HG03575 (cell line): Measurements from ENCODE around the gene CYP3A5.
"Not testable (repeated sequence)": the region's sequence is repeated elsewhere in the genome, so short reads cannot be mapped to it uniquely, and the experiment has no call there.

Source experiments
- ATAC-seq: cut with Tn5 transposase; IDR thresholded peaks from one replicate; pipeline ENCODE4 v1.9.1; 2021; ENCODE audit not compliant: unreplicated experiment, insufficient number of reproducible peaks, low FRiP score; ENCODE audit errors: extremely low read depth

CYP3A5 gene

DNA sequence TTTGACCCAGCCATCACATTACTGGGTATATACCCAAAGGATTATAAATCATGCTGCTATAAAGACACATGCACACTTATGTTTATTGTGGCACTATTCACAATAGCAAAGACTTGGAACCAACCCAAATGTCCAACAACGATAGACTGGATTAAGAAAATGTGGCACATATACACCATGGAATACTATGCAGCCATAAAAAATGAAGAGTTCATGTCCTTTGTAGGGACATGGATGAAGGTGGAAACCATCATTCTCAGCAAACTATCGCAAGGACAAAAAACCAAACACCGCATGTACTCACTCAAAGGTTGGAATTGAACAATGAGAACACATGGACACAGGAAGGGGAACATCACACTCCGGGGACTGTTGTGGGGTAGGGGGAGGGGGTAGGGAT is 11.1 kb upstream of the CYP3A5 start:
- not testable (repeated sequence) for ATAC-seq

DNA sequence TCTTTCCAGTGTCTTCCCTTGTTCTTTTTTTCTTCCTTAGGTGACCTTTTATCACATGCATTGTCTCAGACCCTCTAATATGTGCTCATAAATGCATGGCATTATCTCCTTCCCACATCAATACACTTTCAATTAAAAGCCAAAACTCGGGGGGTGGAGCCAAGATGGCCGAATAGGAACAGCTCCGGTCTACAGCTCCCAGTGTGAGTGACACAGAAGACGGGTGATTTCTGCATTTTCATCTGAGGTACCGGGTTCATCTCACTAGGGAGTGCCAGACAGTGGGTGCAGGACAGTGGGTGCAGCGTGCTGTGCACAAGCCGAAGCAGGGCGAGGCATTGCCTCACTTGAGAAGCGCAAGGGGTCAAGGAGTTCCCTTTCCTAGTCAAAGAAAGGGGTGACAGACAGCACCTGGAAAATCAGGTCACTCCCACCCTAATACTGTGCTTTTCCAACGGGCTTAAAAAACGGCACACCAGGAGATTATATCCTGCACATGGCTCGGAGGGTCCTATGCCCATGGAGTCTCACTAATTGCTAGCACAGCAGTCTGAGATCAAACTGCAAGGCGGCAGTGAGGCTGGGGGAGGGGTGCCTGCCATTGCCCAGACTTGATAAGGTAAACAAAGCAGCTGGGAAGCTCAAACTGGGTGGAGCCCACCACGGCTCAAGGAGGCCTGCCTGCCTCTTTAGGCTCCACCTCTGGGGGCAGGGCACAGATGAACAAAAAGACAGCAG is 6.2 kb upstream of the CYP3A5 start:
- not testable (repeated sequence) for ATAC-seq

DNA sequence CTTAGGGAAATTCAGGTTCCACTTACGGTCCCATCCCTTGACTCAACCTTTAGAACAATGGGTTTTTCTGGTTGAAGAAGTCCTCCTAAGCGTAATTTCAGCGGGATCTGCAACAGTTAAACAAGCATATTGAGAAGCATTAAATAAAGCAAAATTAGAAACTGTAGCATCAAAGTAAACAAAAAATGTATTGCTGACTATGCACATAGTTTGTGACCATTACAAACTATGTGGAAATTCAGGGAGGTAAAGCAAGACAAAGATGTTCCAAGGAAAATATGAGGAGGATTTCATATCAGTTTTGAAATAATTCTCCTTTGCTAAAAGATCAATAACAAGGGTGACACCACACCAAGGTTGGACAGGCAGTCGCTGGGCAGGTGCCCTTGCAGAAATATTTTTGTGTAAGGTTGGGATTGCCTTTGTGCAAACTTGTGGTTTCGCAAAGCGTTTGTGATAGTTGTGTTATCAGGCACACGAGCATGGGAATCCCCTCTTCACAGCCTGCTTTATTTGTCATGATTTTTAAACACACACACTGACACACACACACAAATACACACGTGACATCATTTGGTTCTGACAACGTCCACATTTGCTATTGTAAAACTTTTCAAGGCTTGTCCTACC is 5.4 kb upstream of the CYP3A5 start:
- no peak for ATAC-seq

DNA sequence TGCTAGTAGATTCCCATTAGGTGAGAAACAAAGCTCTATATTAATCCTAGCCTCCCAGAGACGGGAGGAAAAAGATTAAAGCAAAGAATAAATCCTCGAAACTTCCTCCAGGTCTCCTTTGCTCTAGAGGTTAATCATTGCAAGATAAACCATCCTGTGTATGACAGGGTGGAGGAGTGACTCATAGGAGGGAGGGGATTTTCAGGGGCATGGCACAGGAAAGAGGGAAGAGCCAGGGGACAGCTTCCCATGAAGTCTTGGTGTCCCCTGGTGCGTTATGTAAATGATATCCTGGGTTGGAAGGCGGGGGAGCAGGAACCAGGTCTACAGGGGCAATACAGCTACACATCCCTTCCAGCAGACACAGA is 780 bp downstream of the CYP3A5 start:
- ATAC-seq = no peak

DNA sequence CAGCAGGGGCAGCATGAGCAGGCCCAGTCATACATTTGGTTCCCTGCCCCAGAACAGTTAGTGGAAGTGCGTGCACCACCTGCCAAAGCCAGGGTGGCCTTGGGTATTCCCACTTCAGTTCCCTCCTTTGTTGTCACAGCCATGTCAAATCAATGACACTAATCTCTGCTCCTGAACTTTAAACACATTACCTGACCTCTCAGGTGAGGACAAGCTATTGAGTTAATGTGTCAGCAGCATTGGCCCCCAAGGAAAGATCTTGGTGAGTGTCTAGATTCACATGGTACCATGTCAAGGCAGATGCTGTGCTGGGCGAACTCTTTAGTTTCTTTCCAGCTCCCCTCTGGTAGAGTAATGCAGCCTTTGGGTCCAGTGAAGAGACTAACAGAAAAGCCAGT is 2.1 kb downstream of the CYP3A5 start:
- ATAC-seq = no peak

DNA sequence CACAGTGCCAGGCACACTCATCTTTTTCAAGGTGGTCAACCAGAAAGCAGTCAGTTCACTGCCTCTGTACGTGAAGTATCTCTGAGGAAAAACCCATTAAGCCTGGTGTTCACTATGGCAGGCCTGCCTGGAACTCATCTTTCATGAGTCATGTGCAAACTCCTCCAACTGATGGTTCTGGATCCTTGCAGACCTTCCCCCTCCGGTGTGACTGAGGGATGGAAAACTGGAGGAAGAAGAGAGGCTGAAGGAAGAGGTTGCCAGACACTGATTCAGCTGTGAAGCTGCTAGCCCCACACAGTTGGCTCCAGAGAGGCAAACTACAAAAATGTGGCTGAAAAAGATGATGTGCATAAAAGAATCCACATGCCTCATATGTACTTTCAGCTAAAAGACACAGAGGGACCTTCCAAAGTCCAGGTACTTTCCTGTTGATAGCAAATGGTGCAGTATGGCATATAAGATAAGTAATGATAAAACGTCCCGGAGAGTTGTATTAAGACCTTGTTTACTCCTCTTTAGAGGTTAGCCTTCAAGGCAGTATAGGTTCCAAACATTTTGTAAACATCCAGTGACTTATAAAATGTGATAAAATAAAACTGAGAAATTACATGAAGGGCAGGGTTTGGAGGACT is 2.7 kb downstream of the CYP3A5 start:
- ATAC-seq = no peak

DNA sequence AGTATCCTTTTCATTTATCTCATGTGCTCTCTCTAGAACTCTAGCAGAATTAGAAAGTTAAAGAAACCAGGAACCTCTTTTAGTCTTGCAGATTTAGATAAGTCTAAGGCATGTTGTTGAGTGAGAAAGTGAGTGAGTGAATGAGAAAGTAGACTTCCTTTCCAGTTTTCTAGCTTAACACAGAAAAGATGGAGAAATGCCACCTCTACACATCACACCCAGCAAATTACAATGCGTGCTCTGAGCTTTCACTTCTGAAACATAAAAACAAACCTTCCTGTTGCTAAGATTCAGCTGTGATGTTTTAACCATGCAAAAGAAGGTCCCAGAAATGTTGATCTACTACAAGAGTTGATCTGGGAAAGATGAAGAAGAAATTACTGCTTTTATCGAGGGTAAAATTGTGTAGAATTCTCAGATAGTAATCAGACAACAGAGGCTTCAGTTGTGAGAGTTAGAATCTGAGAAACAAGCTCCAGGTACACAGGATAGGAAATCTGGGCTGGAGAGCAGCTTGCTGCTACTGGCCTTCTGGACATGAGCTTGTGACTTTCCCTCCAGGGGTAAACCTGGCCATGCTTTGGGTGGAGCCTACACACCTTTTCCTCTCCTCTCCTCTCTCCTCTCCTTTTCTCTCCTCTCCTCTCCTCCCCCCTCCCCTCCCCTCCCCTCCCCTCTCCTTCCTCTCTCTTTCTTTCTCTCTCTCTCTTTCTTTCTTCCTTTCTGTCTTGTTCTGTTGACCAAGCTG is 4.6 kb downstream of the CYP3A5 start:
- ATAC-seq = no peak

DNA sequence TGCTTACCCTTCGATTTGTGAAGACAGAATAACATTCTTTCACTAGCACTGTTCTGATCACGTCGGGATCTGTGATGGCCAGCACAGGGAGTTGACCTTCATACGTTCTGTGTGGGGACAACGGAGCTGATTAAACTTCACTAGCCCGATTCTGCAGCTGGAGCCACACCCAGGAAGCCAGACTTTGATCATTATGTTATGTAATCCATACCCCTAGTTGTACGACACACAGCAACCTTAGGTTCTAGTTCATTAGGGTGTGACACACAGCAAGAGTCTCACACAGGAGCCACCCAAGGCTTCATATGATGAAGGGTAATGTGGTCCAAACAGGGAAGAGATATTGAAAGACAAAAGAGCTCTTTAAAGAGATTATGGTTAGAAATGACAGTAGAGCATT is 7.2 kb downstream of the CYP3A5 start:
- no peak for ATAC-seq

DNA sequence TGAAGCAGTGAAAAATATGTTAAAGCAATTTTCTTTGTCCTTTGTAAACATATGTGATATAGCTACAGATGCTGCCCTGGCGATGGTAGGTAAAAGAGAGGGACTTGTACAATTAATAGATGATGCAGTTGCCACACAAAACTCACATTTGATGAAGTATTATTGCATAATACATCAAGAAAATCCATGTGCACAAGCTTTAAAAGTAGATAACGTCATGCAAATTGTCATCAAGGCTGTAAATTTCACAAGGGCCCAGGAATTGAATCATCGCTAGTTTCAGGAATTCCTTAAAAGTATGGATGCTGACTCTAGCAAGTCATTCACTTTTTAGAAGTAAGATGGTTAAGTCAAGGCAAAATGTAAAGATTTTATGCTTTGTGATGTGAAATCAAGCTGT is 10.0 kb downstream of the CYP3A5 start:
- no peak for ATAC-seq

DNA sequence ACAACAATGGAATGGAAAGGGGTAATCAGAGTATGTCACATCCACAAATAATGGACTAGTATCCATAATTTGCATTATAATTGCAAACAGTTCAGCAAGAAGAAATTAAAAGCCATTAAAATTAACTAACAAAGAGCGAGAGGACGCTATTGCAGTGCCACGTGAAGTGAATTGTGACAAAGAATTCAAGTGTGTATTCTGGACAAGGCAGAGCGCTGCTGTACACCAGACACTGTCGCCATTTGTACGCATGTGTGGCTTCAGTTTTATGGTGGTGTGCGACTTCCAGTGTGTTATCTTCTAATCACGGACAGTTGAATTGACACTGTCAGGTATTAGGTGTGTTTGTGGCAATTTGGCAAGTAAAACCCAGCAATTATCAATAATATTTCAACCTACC is 11.3 kb downstream of the CYP3A5 start:
- ATAC-seq = no peak

DNA sequence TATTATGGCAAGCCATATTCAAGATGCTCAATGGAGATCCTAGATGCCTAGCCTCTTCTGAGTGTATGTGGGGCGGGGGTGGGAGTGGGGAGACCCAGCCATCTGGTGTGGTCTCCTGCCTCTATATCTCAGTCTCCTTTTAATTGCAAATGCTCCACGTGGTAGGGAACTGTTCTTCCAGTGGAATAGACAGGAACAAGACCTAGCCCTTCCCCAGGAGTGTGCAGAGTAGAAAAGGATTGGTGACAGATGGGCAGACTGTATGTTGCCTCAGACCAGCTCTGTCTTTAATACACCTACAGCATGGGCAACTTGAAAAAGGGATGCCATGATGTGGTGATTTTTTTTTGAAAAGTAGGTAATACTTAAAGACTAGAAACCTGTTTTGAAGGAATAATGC is 12.6 kb downstream of the CYP3A5 start:
- no peak for ATAC-seq

DNA sequence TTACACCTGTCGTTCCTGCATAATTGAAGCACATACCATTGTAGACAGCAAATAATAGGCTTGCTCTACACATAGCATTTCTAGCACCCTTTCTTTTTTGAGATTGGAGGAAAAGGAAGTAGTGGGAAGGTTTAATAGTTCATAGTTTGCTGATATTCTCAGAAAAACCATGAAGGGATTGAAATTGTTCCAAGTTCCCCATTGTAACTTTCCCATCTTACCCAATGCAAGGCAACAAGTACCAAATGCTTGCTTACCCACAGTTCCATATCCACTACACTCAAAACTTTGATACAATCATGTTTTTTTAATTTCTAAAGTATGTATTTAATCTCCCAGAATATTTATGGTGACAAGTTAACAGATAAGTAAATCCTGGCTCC is 13.8 kb downstream of the CYP3A5 start:
- ATAC-seq = no peak

DNA sequence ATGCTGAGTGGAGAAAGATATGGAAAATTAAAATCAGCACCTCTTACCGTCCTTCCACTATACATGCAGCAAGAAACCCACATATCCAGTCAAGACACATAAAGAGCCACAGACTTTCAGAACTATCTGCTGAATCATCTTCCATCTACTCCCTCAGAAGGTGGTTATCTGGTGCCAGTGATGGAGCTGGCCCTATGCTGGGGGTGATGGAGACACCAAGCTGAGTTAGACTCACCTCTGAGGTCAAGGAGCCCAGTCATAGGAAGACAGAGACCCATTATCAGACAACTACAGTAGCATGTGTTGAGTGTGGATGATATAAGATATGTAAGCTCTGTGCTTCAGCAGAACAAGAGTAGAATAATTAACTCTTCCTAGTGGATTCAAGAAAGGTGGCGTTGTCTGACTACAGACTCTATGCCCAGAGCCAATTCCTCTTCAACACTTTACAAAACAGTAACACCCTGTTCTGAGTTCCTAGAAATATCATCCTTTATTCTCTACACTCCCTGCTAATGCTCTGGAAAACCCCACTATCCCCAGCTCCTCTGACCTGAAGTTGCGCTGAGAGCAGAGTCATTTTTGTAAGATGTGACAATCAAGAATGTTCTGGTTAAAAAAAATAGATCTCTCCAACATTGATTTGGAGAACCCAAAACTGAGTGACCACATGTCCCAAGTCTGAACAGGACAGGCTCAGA is 14.3 kb downstream of the CYP3A5 start:
- ATAC-seq = no peak

DNA sequence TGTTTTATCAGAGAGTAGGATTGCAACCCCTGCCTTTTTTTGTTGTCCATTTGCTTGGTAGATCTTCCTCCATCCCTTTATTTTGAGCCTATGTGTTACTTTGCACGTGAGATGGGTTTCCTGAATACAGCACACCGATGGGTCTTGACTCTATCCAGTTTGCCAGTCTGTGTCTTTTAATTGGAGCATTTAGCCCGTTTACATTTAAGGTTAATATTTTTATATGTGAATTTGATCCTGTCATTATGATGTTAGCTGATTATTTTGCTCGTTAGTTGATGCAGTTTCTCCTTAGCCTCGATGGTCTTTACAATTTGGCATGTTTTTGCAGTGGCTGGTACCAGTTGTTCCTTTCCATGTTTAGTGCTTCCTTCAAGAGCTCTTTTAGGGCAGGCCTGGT is 21.9 kb downstream of the CYP3A5 start:
- ATAC-seq = not testable (repeated sequence)

DNA sequence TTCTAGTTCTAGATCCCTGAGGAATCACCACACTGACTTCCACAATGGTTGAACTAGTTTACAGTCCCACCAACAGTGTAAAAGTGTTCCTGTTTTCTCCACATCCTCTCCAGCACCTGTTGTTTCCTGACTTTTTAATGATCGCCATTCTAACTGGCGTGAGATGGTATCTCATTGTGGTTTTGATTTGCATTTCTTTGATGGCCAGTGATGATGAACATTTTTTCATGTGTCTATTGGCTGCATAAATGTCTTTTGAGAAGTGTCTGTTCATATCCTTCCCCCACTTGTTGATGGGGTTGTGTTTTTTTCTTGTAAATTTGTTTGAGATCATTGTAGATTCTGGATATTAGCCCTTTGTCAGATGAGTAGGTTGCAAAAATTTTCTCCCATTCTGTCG is 25.2 kb downstream of the CYP3A5 start:
- ATAC-seq = not testable (repeated sequence)

DNA sequence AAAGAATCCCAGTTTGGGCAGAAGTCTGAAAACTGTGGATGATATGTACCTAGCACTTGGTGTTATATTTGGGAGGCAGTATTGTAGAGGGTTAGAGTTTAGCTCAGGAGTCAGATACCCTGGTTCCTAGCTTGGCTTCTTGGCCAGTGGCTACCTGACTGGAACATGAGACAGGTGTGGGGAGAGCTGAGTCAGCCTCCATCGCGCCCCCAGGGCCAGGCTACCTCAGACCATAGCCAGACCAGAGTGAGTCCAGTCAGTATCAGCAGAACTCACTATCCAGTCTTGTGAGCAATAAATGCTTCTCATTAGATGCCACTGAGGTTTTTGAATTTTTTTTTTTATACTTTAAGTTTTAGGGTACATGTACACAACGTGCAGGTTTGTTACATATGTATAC is 26.0 kb downstream of the CYP3A5 start:
- no peak for ATAC-seq

DNA sequence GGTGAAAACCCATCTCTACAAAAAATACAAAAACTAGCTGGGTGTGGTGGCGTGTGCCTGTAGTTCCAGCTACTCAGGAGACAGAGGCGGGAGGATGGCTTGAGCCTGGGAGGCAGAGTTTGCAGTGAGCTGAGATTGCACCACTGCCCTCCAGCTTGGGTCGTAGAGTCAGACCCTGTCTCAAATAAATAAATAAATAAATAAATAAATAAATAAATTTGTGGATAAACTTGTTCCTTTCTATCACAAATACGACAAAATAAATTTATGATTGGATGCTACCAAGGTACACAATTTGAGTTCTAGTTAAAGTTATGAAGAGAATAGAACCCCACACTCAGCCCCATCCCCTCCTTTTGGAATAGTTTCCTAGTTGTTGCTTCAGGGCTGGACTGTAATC is 26.5 kb downstream of the CYP3A5 start:
- not testable (repeated sequence) for ATAC-seq

DNA sequence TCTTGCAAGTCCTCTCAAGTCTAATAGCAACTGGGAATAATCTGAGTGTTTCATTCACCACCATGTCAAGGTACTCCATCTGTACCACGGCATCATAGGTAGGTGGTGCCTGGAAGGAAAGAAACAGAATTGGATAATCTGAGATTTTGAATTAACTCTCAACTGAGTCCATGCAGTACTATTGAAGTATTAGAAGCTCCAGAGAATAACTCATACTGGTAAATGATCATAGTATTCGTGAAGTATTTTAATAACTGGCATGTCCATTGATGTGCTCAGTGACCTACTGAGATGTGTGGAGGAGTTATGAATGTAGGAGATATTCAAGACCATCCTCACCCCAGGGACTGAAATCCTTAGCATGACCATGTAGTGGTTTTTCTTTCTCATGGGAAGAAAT is 27.1 kb downstream of the CYP3A5 start:
- ATAC-seq = no peak

DNA sequence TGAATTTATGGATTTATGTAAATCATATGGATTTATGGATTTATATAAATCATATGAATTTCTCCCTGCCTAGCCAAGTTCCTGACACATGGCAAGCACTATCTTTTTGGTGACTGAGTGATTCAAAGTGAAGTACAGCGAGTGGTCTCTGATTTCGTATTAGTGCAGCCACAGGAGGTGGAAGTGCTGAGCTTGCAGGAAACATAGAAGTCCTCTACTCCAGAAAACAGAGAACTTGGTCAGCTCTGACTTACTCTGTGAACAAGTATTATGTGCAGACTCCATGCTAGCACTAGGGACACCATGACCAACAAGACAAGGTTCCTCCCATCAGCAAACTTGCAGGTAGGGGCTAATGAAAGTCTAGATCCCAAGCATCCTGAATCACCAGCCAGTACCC is 28.5 kb downstream of the CYP3A5 start:
- no peak for ATAC-seq
